ENCODE measurements around the gene EIF4E2.

DNA sequence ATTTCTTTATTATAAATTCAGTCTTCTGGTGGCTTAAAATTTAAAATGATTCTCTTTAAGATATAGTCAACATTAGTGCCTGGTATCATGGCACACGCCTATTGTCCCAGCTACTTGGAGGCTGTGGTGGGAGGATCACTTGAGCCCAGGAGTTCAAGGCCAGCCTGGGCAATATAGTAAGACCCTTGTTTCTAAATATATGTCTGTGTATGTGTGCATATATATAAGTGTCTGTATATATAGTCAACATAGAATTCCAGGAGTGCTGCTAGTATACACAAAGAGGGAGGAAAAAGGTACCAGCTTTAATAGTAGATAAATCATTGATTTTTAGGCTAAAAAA lies 24.9 kb downstream of the EIF4E2 start:
- TF ChIP-seq, protein P1, sequence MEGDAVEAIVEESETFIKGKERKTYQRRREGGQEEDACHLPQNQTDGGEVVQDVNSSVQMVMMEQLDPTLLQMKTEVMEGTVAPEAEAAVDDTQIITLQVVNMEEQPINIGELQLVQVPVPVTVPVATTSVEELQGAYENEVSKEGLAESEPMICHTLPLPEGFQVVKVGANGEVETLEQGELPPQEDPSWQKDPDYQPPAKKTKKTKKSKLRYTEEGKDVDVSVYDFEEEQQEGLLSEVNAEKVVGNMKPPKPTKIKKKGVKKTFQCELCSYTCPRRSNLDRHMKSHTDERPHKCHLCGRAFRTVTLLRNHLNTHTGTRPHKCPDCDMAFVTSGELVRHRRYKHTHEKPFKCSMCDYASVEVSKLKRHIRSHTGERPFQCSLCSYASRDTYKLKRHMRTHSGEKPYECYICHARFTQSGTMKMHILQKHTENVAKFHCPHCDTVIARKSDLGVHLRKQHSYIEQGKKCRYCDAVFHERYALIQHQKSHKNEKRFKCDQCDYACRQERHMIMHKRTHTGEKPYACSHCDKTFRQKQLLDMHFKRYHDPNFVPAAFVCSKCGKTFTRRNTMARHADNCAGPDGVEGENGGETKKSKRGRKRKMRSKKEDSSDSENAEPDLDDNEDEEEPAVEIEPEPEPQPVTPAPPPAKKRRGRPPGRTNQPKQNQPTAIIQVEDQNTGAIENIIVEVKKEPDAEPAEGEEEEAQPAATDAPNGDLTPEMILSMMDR (conservative IDR thresholded peaks at IDR 0.05), result no peak
- no peak for TF ChIP-seq EZH2 (IDR thresholded peaks at IDR 0.05; ENCODE audit: low read depth)

Measured in PC-9 (cell line).